GM12891 (cell line): Measurements from ENCODE around the gene ETHE1.

Experiments
- POLR2A ChIP-seq: IDR thresholded peaks from 2 replicates; pipeline ENCODE4 v1.6.1; 2011; ENCODE audit warnings: low read depth, low read length, control low read depth
- POLR2AphosphoS5 ChIP-seq: IDR thresholded peaks from 2 replicates; pipeline ENCODE4 v1.6.1; 2011; ENCODE audit warnings: low read depth, low read length, control low read depth

DNA sequence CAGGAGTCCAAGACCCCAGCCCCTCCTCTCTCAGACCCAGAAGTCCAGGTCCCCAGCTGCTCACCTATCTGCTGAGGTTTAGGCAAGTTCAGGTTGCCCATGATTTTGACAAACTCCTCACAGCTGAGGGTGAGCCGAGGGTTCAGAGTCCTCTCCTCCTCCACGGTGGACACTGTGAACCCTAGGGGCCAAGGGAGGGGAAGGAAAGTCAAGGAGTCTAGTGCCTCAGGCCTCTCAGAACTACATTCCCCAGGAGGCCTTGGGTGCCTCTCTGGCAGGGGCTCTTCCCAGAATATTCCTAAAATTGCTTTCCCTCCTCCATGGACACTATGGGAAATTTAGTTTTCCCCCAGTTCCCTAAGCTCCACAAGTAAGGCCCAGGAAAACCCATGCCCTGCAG lies 19.1 kb downstream of the ETHE1 start:
- no peak for TF ChIP-seq POLR2AphosphoS5
- no peak for TF ChIP-seq POLR2A
